Smooth muscle cell (in vitro differentiated cells): ENCODE results near the gene KDM2A. TPM values are rescaled to one million over a fixed set of nuclear protein-coding genes. Genes with fewer than 3 reads are reported as not detected.

Source experiments
- DNase-seq: peaks from one replicate; lab custom pipeline; 2025; ENCODE audit not compliant: unreplicated experiment; lab: John Stamatoyannopoulos, UW
- H2AFZ ChIP-seq: fragments of 200-600 bp; sonication (generic); 2 replicates; pipeline ENCODE4 v1.6.0; 2016; ENCODE audit warnings: antibody characterized with exemption, low read depth, mild to moderate bottlenecking
- H3F3A ChIP-seq: fragments of 200-600 bp; sonication (generic); 2 replicates; pipeline ENCODE4 v1.6.0; 2017; ENCODE audit warnings: antibody characterized with exemption, low read depth
- H3K27ac ChIP-seq: fragments of 200-600 bp; sonication (generic); 2 replicates; pipeline ENCODE4 v1.5.1; 2016; ENCODE audit warnings: low read depth, mild to moderate bottlenecking
- H3K27me3 ChIP-seq: fragments of 200-600 bp; sonication (generic); 2 replicates; pipeline ENCODE4 v1.6.1; 2016; ENCODE audit warnings: low read depth, mild to moderate bottlenecking
- H3K36me3 ChIP-seq: fragments of 200-600 bp; sonication (generic); 2 replicates; pipeline ENCODE4 v1.5.1; 2016; ENCODE audit warnings: low read depth
- H3K4me1 ChIP-seq: fragments of 200-600 bp; sonication (generic); 2 replicates; pipeline ENCODE4 v1.5.1; 2016; ENCODE audit warnings: low read depth
- H3K4me2 ChIP-seq: fragments of 200-600 bp; sonication (generic); 2 replicates; pipeline ENCODE4 v1.6.0; 2016; ENCODE audit warnings: mild to moderate bottlenecking
- H3K4me3 ChIP-seq: fragments of 200-600 bp; sonication (generic); 2 replicates; pipeline ENCODE4 v1.5.1; 2016; ENCODE audit warnings: mild to moderate bottlenecking
- H3K79me2 ChIP-seq: fragments of 200-600 bp; sonication (generic); 2 replicates; pipeline ENCODE4 v1.6.0; 2016; ENCODE audit warnings: low read depth, mild to moderate bottlenecking
- H3K9ac ChIP-seq: fragments of 200-600 bp; sonication (generic); 2 replicates; pipeline ENCODE4 v1.6.0; 2016; ENCODE audit warnings: low read depth
- H3K9me3 ChIP-seq: fragments of 200-600 bp; sonication (generic); replicated peaks from 2 replicates; pipeline ENCODE4 v1.5.1; 2016; ENCODE audit warnings: low read depth
- H4K20me1 ChIP-seq: fragments of 200-600 bp; sonication (generic); 2 replicates; pipeline ENCODE4 v1.6.0; 2016; ENCODE audit warnings: low read depth
- WGBS: methylation state at CpG from one replicate; pipeline ENCODE4 v1.1.7; 2016; ENCODE audit warnings: low lambda C conversion rate; 5-methylcytosine and 5-hydroxymethylcytosine counted together
- polyA plus RNA-seq: library from polyadenylated mRNA; unstranded; fragments of >200 nt; fragmentation: Nextera tagmentation; extraction: Ambion mirVana; gene quantifications from 2 replicates; pipeline ENCODE4 v1.2.1, GENCODE V29; 2016
- total RNA-seq: library from RNA; depleted of rRNA; stranded (reverse); fragments of >200 nt; gene quantifications from 2 replicates; pipeline ENCODE4 v1.2.3, GENCODE V29; 2014
- TF ChIP-seq, protein P1 (sequence below): fragments of 200-600 bp; sonication (generic); IDR thresholded peaks from 2 replicates; pipeline ENCODE4 v1.5.1; 2017; ENCODE audit warnings: borderline replicate concordance, mild to moderate bottlenecking, antibody characterized with exemption; ENCODE audit not compliant: insufficient read depth, poor library complexity, severe bottlenecking

The KDM2A gene
- total and polyA plus RNA-seq, 2 experiments from 2014 or later = 18.9 to 44.9 TPM

DNA sequence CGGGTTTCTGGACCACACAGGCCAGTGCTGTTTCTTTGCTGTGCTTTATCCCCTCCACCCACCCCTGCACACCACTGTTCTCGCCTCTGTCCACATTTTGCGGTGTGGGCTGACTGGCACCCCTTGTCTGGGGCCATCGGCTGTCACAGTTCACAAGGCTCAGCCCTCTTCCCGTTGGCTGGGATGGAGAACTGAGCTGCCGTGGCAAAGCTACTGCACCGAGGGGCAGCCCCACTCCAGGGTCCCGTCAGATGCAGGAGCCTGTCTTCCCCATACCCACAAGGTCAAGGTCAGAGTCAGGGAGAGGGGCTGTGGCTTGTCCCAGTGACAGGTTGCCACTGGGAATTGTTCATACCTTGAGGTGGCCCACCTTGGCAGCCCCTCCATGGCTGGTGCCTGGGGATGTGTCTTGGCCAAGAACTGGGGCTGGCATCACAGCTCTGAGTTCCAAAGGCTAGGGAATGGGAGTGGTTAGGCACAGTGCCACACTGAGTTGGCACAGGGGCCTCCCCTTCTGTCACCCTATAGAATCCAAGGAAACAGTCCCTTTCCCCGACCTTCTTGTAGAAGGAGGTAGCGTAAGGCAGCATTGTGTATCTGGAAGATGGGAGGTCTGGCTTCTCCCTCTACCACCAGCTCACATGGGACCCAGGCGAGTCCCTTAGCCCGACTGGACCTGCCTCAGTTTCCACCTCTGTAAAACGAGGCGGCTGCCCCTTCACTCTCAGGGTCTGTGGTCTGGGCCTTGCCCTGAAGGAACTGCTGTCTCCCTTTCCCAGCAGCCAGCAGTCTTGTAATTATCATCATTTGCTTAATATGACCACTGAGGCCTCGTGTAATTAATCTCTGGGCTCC is 150.6 kb downstream of the KDM2A start:
- Histone ChIP-seq H2AFZ (no peak overlapping the region), H3K4me2 (peak overlapping the region; percentile 42), H3K4me3 (peak overlapping the region; percentile 27), H3K4me1 (peaks cover 28% of the 10 kb centered on the region), H3K27me3 (no peaks in the 10 kb centered on the region), H3K9me3 (no peaks in the 10 kb centered on the region), H4K20me1 (peaks cover 73% of the 10 kb centered on the region), H3K9ac (peak overlapping the region; percentile 7), H3F3A (no peaks in the 10 kb centered on the region), H3K79me2 (peaks cover 85% of the 10 kb centered on the region), H3K27ac (no peak overlapping the region), H3K36me3 (no peaks in the 10 kb centered on the region)
- WGBS = 70% methylated on average over 15 of the region's 15 CpGs
- no peak for DNase-seq
- TF ChIP-seq, protein P1, sequence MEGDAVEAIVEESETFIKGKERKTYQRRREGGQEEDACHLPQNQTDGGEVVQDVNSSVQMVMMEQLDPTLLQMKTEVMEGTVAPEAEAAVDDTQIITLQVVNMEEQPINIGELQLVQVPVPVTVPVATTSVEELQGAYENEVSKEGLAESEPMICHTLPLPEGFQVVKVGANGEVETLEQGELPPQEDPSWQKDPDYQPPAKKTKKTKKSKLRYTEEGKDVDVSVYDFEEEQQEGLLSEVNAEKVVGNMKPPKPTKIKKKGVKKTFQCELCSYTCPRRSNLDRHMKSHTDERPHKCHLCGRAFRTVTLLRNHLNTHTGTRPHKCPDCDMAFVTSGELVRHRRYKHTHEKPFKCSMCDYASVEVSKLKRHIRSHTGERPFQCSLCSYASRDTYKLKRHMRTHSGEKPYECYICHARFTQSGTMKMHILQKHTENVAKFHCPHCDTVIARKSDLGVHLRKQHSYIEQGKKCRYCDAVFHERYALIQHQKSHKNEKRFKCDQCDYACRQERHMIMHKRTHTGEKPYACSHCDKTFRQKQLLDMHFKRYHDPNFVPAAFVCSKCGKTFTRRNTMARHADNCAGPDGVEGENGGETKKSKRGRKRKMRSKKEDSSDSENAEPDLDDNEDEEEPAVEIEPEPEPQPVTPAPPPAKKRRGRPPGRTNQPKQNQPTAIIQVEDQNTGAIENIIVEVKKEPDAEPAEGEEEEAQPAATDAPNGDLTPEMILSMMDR = no peak

DNA sequence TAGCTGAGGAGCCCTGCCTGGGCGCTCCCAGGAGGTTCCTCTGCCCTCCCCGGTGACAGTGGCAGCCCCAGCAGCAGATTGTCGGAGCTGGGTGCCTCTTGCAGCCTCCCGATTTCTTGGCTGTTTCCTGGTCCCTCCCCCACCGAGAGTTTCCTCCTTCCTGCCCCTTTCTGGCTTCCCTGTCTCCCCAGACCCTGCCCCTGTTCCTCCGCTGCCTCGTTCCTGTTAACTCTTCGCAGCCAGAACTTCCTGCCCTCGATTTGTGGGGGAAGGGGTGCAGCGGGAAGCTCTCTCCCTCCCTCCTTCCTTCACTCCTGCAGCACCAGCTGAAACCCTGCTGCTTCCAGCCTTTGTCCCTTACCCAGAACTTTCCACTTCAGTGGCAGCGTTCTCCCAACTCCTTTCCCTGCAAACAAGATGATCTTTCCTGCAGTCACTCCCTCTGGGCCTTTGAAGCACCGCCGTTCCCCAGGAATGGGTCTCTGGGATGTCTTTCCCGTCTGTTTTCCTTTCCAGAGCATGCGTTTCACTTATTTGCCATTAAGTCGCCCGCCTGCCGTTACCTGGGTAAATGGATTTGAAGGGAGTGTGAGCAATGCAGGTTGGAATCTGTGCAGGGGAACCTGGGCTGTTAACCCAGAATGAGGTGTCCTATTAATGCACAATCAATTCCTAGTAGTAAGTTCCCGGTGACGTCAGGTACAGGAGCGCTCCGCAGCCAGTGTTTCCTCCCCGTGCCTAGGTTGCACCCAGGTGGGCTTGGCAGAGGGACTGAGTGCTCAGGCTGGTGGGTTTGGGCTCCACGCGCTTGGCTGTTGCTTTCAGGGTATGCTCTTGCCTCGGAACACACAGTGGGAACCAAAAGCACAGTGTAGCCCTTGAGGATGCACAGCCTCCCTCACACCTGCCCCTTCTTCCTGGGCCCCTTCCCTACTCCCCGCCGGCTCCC is 151.5 kb downstream of the KDM2A start:
- peak overlapping the region; percentile 27 for H3K4me3 ChIP-seq
- 45% methylated on average over 28 of the region's 28 CpGs for WGBS

DNA sequence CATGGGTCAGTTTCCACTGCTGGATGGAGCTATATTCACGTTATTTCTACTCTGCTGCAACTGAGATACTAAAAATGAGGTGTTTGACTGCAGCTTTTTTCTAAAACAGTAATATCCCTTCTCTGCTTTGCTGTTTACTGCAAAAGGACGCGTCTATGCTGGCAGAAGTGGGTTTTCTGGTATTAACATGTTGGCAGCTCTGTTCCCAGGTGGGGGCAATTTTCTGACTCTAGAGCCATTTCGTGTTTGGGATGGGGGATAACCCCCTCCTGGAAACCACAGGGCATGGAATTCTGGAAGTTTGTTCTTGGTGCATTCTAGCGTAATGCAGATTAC is 152.1 kb downstream of the KDM2A start:
- TF ChIP-seq, protein P1 = no peak
- Histone ChIP-seq H3K4me2 (no peak overlapping the region), H3K36me3 (no peaks in the 10 kb centered on the region), H3K79me2 (peaks cover 94% of the 10 kb centered on the region), H4K20me1 (peaks cover 88% of the 10 kb centered on the region), H3K4me3 (no peak overlapping the region), H3K27ac (no peak overlapping the region), H3F3A (no peaks in the 10 kb centered on the region), H3K27me3 (no peaks in the 10 kb centered on the region), H3K9me3 (no peaks in the 10 kb centered on the region), H3K9ac (no peak overlapping the region), H2AFZ (no peak overlapping the region), H3K4me1 (peaks cover 28% of the 10 kb centered on the region)
- WGBS = 94% methylated on average over 5 of the region's 5 CpGs
- DNase-seq = no peak

More for the DNA sequence above, 151.5 kb downstream of the KDM2A start:
- Histone ChIP-seq H3K27ac (no peak overlapping the region), H3F3A (no peaks in the 10 kb centered on the region), H3K4me2 (peak overlapping the region; percentile 42), H3K4me1 (peaks cover 28% of the 10 kb centered on the region), H3K36me3 (no peaks in the 10 kb centered on the region), H3K9ac (peak overlapping the region; percentile 7), H2AFZ (no peak overlapping the region), H3K9me3 (no peaks in the 10 kb centered on the region), H4K20me1 (peaks cover 82% of the 10 kb centered on the region), H3K79me2 (peaks cover 93% of the 10 kb centered on the region), H3K27me3 (no peaks in the 10 kb centered on the region)
- TF ChIP-seq, protein P1 = no peak
- no peak for DNase-seq
